Measurements from ENCODE around the gene ARHGEF40. TPM values are rescaled to one million over a fixed set of nuclear protein-coding genes. Genes with fewer than 3 reads are reported as not detected.

Gene ARHGEF40
- total RNA-seq, 1 donor from 2014 or later: 57.3 TPM

DNA sequence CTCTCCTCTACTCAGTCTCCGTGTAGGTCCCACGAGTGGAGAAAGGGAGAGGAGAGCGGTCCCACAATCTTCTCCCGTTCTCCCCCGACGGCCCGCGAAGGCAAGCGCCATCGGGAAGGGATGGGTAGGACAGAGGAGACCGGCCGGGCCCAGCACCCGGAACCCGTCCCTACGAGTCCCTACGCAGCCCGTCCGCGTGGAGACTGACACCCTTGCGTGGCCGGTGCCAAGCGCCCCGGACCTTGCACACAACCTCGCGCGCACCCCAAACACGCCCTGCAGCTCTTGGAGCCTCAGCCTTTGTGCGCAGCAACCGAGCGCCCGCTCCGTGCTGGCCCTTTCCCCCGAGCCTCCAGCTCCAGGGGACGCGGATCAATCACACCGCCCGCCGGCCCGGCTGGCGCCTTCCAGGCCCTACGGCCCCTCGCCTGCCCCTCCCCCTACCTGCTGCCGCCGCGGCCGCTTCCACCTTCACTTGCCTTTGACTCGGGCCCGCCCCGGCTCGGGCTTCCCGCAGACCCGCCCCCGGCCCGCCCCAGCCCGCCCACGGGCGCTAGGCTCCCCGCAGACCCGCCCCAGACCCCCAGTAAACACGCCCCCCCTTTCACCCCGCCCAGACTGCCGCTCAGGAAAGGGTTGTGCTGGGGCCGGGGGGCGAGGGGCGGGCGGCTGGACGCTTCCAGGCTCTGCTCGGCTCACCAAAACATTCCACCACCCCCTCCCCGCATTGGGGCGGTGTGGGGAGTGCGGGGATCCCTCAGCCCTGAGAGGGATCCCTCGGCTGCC is 45.3 kb upstream of the ARHGEF40 start, which contains the start of gene NDRG2:
NDRG2 (minus strand) TSS at position 477 of the 786 bp plus-strand sequence. CDS start 1,746 bp downstream, outside the sequence.
- peaks cover 24% of the 10 kb centered on the region for H3K4me1 Mint-ChIP-seq (ENCODE audit: low read depth)
- peak within 1 kb of the TSS; percentile 86 for H3K4me3 Mint-ChIP-seq (ENCODE audit: low read depth)
- H3K9me3 Mint-ChIP-seq (ENCODE audit: low read depth): no peaks in the 10 kb centered on the region
- H3K27me3 Mint-ChIP-seq: peaks cover 9% of the 10 kb centered on the region
- peaks cover 2% of the 10 kb centered on the region for H3K36me3 Mint-ChIP-seq (ENCODE audit: insufficient read depth)
- H3K27ac Mint-ChIP-seq: peak within 1 kb of the TSS; percentile 94
- DNase-seq (ENCODE audit: low spot score, unreplicated experiment): peak; percentile 85
- TF ChIP-seq, protein P1, sequence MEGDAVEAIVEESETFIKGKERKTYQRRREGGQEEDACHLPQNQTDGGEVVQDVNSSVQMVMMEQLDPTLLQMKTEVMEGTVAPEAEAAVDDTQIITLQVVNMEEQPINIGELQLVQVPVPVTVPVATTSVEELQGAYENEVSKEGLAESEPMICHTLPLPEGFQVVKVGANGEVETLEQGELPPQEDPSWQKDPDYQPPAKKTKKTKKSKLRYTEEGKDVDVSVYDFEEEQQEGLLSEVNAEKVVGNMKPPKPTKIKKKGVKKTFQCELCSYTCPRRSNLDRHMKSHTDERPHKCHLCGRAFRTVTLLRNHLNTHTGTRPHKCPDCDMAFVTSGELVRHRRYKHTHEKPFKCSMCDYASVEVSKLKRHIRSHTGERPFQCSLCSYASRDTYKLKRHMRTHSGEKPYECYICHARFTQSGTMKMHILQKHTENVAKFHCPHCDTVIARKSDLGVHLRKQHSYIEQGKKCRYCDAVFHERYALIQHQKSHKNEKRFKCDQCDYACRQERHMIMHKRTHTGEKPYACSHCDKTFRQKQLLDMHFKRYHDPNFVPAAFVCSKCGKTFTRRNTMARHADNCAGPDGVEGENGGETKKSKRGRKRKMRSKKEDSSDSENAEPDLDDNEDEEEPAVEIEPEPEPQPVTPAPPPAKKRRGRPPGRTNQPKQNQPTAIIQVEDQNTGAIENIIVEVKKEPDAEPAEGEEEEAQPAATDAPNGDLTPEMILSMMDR (IDR thresholded peaks at IDR 0.05; ENCODE audit: unreplicated experiment): no peak

DNA sequence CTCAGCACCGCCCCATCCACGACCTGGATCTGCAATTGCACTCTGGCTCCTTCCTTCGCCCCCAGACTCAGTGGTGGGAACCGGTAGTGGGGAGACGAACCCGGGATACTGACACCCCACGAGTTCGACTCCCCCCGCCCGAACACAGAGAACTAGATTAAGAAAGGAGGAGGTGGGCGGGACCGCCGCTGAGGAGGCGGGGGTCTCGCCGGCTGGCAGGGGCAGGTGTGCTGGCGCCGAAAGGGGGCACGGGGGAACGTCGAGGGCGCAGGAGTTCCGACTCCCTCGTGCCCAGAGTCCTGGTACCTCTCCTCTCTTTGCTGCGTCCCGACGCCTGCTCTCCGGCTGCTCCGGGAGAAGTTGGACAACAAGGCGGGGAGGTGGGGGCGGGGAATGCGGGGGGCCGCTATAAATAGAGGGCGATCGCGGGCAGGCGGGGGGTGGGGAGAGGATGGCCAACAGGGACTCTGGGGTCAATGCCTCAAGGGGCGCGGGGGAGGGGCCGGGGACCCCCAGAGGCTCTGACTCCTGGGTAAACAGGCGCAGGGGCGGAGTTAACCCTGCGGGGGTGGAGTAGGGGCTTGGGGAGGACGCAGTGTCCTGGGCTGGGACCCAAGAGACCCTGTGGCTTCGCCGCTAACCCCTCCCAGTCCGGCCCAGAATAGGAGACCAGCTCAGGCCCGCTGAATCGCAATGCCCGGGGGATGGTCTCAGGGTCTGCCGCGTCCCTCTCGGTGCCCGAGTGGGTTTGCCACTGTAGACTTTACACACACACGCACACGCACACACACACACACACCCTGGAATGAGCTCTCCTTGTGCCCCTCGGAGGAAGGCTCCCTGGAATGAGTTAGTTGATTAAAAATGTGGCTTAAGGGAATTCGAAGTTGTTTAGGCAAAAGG is 44.5 kb upstream of the ARHGEF40 start:
- Mint-ChIP-seq H3K36me3 (ENCODE audit: insufficient read depth) (peaks cover 2% of the 10 kb centered on the region), H3K27ac (peak overlapping the region; percentile 94), H3K4me1 (ENCODE audit: low read depth) (peaks cover 24% of the 10 kb centered on the region), H3K9me3 (ENCODE audit: low read depth) (no peaks in the 10 kb centered on the region), H3K27me3 (peaks cover 9% of the 10 kb centered on the region), H3K4me3 (ENCODE audit: low read depth) (peak overlapping the region; percentile 86)
- DNase-seq (ENCODE audit: low spot score, unreplicated experiment): peak; percentile 38
- TF ChIP-seq, protein P1 (IDR thresholded peaks at IDR 0.05; ENCODE audit: unreplicated experiment): no peak

DNA sequence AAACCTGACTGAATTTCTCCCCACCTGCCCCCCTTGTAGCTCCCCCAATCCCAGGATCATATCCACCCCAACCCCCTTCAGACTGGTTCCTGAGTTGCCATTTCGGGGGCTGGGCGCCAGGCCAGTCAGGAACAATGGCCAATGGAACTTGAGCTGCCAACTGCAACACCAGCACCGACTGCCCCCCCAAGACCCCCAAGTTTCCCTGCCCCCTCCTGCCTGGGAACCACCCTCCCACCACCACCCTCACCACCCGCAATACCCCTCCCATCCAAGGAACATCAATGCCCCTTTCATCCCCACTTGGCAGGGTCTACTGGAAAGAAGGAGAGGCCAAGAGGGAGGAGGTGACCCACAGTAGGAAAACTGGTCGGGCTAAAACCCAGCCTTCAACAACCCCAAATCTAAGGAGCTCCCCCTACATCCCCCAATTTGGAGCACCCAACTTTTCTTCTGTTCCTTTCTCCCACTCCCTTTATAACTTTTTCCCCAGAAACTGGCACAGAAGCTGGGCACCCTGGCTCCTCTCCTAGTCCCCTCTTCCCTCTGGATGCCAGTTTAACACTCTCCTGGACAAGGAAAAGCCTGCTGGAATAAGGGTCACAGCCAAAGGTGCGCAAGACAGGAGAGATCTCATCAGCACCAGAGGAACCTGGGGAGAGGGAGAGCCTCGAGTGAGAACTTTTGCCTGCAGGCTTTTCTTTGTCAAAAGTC is 43.7 kb upstream of the ARHGEF40 start:
- Mint-ChIP-seq H3K27ac (no peak overlapping the region), H3K27me3 (peaks cover 9% of the 10 kb centered on the region), H3K4me1 (ENCODE audit: low read depth) (peaks cover 24% of the 10 kb centered on the region), H3K36me3 (ENCODE audit: insufficient read depth) (peaks cover under 1% of the 10 kb centered on the region), H3K9me3 (ENCODE audit: low read depth) (no peaks in the 10 kb centered on the region), H3K4me3 (ENCODE audit: low read depth) (peak overlapping the region; percentile 86)
- DNase-seq (ENCODE audit: low spot score, unreplicated experiment): no peak
- TF ChIP-seq, protein P1 (IDR thresholded peaks at IDR 0.05; ENCODE audit: unreplicated experiment): no peak

DNA sequence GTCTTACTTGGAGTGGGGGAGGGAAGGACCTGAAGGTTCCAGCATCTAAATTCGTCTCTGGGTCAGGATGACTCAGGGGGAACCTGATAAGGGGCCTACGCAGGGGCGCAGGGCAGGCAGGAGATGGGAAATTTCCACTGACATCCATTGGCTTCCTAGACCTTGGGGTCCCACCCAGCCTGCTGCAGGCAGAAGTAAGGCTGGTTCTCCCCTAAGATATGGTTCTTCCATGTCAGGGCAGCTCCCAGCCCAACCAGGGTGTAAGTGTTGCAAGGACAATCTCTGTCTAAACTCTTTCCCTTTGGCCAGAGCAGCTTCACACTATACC is 43.2 kb upstream of the ARHGEF40 start:
- Mint-ChIP-seq H3K4me1 (ENCODE audit: low read depth) (peaks cover 24% of the 10 kb centered on the region), H3K36me3 (ENCODE audit: insufficient read depth) (no peaks in the 10 kb centered on the region), H3K27me3 (peaks cover 14% of the 10 kb centered on the region), H3K4me3 (ENCODE audit: low read depth) (peak overlapping the region; percentile 31), H3K9me3 (ENCODE audit: low read depth) (no peaks in the 10 kb centered on the region), H3K27ac (no peak overlapping the region)
- TF ChIP-seq, protein P1 (IDR thresholded peaks at IDR 0.05; ENCODE audit: unreplicated experiment): no peak
- no peak for DNase-seq (ENCODE audit: low spot score, unreplicated experiment)

DNA sequence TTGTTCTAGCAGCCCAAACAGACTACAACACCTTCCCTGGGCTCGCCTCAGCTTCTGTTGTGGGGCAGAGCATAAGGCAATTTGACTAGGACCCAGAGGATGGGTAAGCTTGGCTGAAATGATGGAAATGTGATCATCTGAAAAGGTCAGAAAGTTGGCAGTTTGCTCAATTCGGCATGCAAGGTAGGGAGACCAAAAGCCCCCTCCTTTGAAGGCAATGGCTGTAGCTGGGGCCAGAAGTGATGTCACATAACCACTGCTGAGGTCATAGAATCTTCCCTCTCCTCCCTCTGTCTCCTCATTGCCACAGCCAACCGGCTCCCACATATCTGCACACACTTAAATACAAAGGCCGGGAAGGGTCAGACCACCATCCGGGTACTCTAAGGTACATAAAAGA is 40.2 kb upstream of the ARHGEF40 start, which contains the start of gene TPPP2:
TPPP2 (plus strand) TSS at position 301 of the 400 bp plus-strand sequence. CDS start 365 bp downstream, outside the sequence.
- no peaks in the 10 kb centered on the region for H3K36me3 Mint-ChIP-seq (ENCODE audit: insufficient read depth)
- no peak within 1 kb of the TSS for H3K27ac Mint-ChIP-seq
- TF ChIP-seq, protein P1 (IDR thresholded peaks at IDR 0.05; ENCODE audit: unreplicated experiment): no peak
- peaks cover 10% of the 10 kb centered on the region for H3K4me1 Mint-ChIP-seq (ENCODE audit: low read depth)
- H3K9me3 Mint-ChIP-seq (ENCODE audit: low read depth): no peaks in the 10 kb centered on the region
- no peak within 1 kb of the TSS for H3K4me3 Mint-ChIP-seq (ENCODE audit: low read depth)
- DNase-seq (ENCODE audit: low spot score, unreplicated experiment): no peak
- peaks cover 15% of the 10 kb centered on the region for H3K27me3 Mint-ChIP-seq
